ENCODE data around the gene ZMPSTE24.

GRCh38 chr1:40310983-40311642, 53.1 kb downstream of the ZMPSTE24 start:
- TF ChIP-seq, protein P1, sequence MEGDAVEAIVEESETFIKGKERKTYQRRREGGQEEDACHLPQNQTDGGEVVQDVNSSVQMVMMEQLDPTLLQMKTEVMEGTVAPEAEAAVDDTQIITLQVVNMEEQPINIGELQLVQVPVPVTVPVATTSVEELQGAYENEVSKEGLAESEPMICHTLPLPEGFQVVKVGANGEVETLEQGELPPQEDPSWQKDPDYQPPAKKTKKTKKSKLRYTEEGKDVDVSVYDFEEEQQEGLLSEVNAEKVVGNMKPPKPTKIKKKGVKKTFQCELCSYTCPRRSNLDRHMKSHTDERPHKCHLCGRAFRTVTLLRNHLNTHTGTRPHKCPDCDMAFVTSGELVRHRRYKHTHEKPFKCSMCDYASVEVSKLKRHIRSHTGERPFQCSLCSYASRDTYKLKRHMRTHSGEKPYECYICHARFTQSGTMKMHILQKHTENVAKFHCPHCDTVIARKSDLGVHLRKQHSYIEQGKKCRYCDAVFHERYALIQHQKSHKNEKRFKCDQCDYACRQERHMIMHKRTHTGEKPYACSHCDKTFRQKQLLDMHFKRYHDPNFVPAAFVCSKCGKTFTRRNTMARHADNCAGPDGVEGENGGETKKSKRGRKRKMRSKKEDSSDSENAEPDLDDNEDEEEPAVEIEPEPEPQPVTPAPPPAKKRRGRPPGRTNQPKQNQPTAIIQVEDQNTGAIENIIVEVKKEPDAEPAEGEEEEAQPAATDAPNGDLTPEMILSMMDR (IDR thresholded peaks at IDR 0.05) = no peak
- TF ChIP-seq POLR2A (IDR thresholded peaks at IDR 0.05; ENCODE audit: low read depth) = no peak
- TF ChIP-seq EP300 (IDR thresholded peaks at IDR 0.05) = no peak
